HG03571 (cell line): ENCODE measurements around the gene NCAPH2.
A peak's percentile ranks its signal among the peaks of the same experiment; 100 is the strongest.

ENCODE experiments used
- ATAC-seq: cut with Tn5 transposase; IDR thresholded peaks from one replicate; pipeline ENCODE4 v1.9.1; 2021; ENCODE audit not compliant: unreplicated experiment

NCAPH2 gene

DNA sequence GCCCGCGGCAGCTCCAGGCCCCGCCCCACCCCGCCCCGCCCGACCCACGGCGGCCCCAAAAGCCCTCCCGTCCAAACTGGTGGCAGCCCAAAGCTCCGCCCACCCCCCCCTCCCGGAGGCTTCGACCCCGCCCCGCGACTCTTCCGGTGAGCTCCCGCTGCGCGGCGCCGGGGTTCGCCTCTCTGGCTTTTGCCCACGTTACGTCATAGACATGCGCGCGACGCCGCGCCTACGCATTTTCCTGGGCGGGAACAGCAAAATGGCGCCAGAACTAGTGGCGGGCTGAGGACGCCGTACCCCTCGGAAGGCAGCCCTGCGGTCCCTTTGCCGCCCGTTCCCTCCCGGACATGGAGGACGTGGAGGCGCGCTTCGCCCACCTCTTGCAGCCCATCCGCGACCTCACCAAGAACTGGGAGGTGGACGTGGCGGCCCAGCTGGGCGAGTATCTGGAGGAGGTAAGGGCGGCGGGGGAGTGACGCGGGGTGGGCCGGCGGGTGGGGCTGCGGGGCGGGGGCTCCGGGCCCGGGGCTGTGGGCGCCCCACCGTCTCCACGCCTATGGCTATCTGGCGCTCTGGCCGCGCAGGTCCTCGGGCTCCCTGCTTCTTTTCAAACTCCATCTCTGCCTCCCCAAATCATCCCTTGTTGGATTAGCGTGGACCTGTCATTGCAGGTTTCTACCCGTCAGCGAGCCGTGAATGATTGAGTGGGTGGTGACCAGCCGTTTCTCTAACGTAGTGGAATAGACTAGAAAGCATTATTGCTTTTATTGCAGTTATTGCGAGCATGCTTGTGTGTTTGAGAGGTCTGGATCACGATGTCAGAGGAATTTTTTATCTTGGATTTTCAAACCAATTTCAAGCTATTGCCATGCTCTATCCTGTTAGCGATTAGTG is at the start of gene NCAPH2:
Gene NCAPH2, plus strand, starts transcription at position 234 of the 894 bp plus-strand sequence. Its CDS starts 114 bp downstream, at position 348.
- peak; percentile 64 for ATAC-seq

- no peak for ATAC-seq
These were observed 49.0 kb upstream of the NCAPH2 start for GRCh38 chr22:50459016-50459415.

- no peak for ATAC-seq
These were observed 48.4 kb upstream of the NCAPH2 start for GRCh38 chr22:50459496-50460140.

- ATAC-seq: no peak
These were observed 47.1 kb upstream of the NCAPH2 start for GRCh38 chr22:50460938-50461337.

GRCh38 chr22:50461536-50461935 is 46.5 kb upstream of the NCAPH2 start:
- ATAC-seq: no peak

DNA sequence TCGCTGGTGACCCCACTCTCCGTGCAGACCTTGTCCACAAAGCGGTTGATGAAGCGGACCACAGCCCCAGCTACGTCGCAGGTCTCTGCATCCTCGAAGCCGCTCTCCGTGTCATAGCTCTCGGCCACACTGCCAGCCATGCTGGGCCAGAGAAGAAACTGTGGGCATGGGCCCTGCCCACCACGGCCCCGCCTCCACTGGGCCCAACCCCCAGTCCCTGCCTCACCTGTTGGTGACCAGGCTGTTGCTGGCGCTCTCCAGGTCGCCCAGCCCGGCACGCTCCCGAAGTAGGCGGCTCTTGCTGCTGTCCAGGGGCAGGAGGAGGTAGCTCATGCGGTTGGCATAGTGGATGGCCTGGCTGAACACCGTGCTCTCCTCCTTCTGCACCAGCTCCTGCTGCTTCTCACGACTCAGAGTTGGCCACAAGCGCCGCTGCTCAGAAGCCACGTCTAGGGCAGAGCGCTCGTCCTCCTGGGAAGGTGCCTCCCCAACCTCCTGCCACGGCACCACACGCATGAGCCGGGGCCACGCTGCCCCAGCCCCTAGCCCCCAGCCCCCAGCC is 46.0 kb upstream of the NCAPH2 start:
- no peak for ATAC-seq

DNA sequence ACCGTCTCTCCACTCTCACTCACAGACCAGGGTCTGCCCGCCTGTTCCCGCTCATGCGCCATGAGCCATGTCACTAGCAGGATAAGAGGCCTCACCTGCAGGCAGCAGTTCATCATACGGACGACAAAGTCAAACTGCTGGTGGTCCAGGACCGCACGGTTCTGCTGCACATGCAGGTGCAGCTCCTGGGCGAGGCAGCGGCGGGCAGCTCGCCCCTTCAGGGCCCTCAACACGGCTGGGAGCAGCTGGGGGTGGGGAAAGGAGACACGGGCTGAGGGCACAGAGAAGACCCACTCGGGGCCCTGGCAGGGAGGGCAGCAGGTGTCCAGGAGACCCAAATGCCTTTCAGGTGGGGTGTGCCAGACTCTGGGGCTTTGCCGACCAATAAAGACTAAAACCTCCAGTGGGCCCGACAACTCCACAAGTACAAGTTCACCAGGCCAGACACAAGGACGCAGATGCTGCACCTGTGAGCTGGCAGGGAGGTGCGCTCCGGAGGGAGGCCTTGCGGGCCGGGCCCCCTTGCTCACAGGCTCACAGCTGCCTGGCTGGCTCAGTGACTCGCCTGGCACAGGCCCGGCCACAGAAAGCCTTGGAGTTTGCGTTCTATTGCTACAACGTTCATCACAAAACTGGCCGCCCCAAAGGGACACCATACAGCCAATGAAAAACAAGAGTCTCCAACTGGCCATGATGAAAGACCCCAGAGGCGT is 44.7 kb upstream of the NCAPH2 start:
- no peak for ATAC-seq

DNA sequence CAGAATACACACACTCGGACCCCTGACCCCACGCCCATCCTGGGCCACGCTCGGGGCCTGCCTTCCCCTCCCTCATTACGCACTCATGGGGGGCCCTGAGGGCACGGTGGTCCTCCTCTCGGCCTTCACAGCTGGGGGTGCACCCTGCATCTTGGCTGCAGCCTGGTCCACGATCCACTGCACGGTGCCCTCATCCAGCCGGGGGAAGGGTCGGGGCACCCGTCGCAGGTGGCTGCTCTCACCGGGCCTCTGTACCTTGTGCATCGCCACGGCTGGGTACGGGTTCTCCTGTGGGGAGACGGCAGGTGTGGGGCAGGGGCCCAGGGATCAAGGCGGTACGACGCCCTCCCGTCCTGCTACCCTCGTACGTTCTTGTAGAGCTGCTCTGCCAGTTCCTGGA is 43.6 kb upstream of the NCAPH2 start:
- no peak for ATAC-seq

DNA sequence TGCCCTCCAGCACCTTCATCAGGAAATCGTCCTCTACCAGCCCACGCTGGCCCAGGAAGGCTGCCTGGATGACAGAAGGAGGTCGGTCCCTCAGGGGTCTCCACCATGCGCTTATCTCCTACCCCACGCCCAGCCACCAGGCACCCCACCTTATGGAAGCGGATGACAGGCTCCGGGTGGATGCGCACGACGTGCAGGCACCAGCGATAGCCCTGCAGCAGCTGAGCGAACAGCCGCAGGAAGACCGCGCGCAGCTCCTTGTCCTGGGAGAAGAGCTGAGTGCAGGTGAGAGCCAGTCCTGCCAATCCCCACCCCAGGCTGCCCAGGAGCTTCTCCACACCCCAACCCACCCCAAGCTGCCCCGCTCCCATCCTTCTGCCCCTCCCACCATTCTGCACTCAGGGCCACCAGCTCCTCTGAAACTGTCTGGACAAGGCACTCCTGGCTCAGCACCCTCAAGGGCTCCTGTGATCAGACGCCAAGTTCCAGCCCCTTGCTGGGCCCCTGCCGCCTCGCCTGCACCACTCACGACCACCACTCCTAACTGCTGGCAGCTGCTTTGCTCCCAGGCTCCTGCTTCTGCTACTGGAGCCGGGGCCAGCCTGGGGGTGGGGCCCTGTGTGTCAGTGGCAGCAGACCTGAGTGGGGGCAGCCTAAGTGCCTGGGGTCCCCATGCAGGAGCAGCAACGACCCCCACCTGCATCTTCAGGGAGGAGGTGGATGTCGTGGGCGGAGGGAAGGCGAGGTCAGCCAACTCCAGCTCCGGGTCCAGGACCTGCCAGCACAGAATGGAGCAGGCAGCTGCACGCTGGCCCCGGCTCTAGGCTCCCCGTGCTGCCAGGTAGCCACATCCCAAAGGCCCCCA is 42.7 kb upstream of the NCAPH2 start:
- ATAC-seq: no peak

GRCh38 chr22:50467341-50467740 is 40.7 kb upstream of the NCAPH2 start:
- ATAC-seq: no peak

DNA sequence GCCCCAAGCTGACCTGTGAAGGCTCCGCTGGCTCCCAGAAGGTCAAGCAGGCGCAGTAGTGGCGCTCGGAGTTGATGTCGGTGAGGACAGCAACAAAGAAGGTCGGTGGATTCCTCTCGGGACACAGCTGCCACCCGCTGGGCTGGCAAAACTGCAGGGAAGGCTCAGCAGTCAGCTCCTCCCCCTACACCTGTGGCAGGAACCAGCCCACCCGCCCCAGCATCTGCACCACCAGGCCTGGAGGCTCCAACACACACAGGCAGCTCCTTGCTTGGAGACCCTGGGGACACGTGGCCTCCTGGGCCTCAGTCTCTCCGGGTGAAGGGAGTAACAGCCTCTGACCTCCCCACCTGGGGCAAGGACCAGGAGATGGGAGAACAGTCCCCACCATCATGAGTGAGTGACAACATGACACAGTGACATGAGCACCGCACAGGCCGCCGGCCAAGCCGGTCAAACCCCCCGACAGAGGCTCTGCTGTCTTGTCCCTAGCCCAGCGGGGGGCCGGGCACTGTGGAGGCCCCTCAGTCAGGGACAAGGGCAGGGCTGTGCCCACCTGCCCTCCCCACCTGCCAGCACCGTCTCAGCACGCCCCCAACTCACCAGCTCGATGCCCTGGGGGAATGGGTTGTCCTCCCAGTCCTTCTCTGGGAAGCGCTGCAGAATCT is 40.1 kb upstream of the NCAPH2 start:
- no peak for ATAC-seq

GRCh38 chr22:50468626-50469025 is 39.4 kb upstream of the NCAPH2 start:
- no peak for ATAC-seq

DNA sequence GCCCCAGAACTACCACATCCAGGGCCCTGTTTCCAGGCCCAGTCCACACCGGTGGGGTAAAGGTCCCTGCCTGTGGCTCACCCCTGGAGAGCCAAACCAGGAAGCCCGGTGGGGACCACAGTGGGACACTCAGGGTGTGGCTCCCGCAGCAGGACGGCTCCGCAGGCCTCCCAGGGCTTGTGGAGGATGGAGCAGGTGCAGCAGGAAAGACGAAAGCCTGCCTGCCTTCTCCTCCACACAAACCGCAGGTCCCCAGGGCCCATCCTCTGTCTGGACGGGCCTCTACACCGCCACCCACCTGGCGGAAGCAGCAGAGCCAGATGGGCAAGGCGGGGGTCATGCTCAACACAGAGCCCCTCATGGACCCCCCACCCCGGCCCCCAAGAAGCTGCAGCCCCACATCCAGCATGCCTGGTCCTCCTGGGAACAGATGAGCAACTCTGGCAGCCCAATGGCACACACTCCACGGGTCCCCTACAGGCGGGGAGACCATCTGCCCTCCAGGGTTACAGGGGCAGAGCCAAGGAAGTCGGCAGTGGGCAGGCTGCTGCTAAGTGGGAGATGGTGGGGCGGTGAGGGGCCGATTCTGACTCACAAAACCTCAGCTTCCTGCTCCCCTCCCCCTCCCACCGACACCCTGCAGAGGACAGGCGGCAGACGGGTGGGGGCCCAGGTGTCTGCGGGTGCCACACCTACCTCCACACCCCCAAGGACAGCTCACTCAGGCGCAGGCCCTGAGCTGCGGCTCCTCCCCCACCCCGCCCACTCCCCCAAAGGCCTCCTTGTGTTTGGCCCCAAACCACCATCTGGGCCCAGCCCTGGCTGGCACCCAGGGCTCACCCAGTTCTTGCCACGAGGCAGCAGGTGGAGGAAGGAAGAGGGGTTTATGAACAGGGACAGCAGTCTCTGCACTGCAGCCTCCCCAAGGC is 38.4 kb upstream of the NCAPH2 start:
- ATAC-seq: peak; percentile 44

GRCh38 chr22:50470491-50470890 is 37.5 kb upstream of the NCAPH2 start:
- ATAC-seq: no peak

GRCh38 chr22:50471197-50471847 is 36.7 kb upstream of the NCAPH2 start:
- ATAC-seq: no peak

DNA sequence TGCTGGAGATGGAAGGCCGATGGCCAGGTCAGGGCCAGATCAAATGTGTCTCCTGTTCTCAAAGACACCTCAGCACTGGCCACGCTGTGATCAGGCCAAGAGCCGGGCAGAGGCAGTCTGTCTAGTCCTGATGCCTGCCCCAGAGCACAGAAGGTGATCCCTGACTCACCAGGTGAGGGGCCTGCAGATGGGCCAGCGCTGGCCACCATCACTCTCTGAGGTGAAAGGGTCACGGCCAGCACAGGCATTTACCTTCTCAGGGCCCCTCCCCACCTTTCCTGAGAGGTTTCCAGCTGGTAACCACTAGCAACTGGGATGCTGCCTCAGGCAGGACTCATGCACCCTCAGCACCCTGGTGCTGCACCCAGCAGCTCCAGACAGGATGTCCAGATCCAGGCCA is 36.1 kb upstream of the NCAPH2 start:
- no peak for ATAC-seq

GRCh38 chr22:50473088-50473487 is 34.9 kb upstream of the NCAPH2 start:
- no peak for ATAC-seq
